Sigmoid colon (tissue), 7 donors: ENCODE data around the gene MEF2B. TPM values are rescaled to one million over a fixed set of nuclear protein-coding genes. Genes with fewer than 3 reads are reported as not detected.

ENCODE experiments used
- DNase-seq: peaks from one replicate; pipeline ENCODE4 v3.0.0-alpha.2; 2019
- H3K27ac ChIP-seq, 4 donors: fragments of 200-600 bp; sonication (generic); one replicate each; pipeline ENCODE4 v1.5.1; 2016 to 2019; ENCODE audit warnings: mild to moderate bottlenecking in 1 of 4
- H3K27me3 ChIP-seq, 3 donors: fragments of 200-600 bp; sonication (generic); one replicate each; pipeline ENCODE4 v1.5.1; 2019; ENCODE audit warnings: mild to moderate bottlenecking in 1 of 3
- H3K36me3 ChIP-seq, 4 donors: fragments of 200-600 bp; sonication (generic); one replicate each; pipeline ENCODE4 v1.5.1; 2016 to 2019
- H3K4me1 ChIP-seq, 4 donors: fragments of 200-600 bp; sonication (generic); one replicate each; pipeline ENCODE4 v1.5.1; 2017 to 2019
- H3K4me3 ChIP-seq, 4 donors: fragments of 200-600 bp; sonication (generic); one replicate each; pipeline ENCODE4 v1.5.1; 2017 to 2019; ENCODE audit warnings: mild to moderate bottlenecking in 2 of 4, moderate library complexity in 1 of 4
- H3K9me3 ChIP-seq, 4 donors: fragments of 200-600 bp in 3 of 4; sonication (generic) in 3 of 4; one replicate each; pipeline versions ENCODE4 v1.5.1 to v1.6.1; 2013 to 2019
- CTCF ChIP-seq, 4 experiments: fragments of 450-650 bp in 3 of 4; fragments of 200-600 bp in 1 of 4; IDR thresholded peaks; one replicate each; pipeline ENCODE4 v1.5.1; 2016 to 2019; ENCODE audit warnings: antibody characterized with exemption in 4 of 4, mild to moderate bottlenecking in 3 of 4, moderate library complexity in 2 of 4
- EP300 ChIP-seq, 4 donors: sonication (generic); formaldehyde crosslinking; IDR thresholded peaks; one replicate each; pipeline ENCODE4 v1.6.1; 2017; ENCODE audit warnings: antibody characterized with exemption in 4 of 4
- POLR2A ChIP-seq, 2 donors: fragments of 450-650 bp; IDR thresholded peaks; one replicate each; pipeline ENCODE4 v1.6.1; 2016; ENCODE audit warnings: antibody characterized with exemption in 2 of 2, mild to moderate bottlenecking in 2 of 2, moderate library complexity in 2 of 2
- POLR2AphosphoS5 ChIP-seq, 4 donors: sonication (generic); formaldehyde crosslinking; IDR thresholded peaks; one replicate each; pipeline ENCODE4 v1.6.1; 2017; ENCODE audit warnings: antibody characterized with exemption in 4 of 4
- WGBS, 2 donors: extraction: QIAGEN DNeasy Blood & Tissue Kit; methylation state at CpG; one replicate each; pipeline ENCODE4 v1.1.7; 2013; 5-methylcytosine and 5-hydroxymethylcytosine counted together
- intact Hi-C: fragments of 100-400 bp; cut with DNase I; formaldehyde crosslinking; loops from one replicate; pipeline ENCODE4 v1.15.1; 2023
- polyA plus RNA-seq, 3 donors: library from polyadenylated mRNA; stranded (reverse); fragments of 200-250 nt; gene quantifications; one replicate each; pipeline ENCODE4 v1.2.3, GENCODE V29; 2013
- total RNA-seq, 4 donors: library from RNA; depleted of rRNA; stranded (reverse); fragments of >200 nt; gene quantifications; one replicate each; pipeline ENCODE4 v1.1.0, GENCODE V29; 2016
- donor health status: healthy with polysubstance abuse.
- donor health status: Bipolar disorder and iron deficiency.
- donor health status: healthy.

The MEF2B gene
- total and polyA plus RNA-seq, 7 donors = 2.2 TPM; not detected in 6

- H3K4me3 ChIP-seq = no peak overlapping the region
- peaks cover 0 to 11% (median 0%) of the 10 kb centered on the region in 4 donors for H3K36me3 ChIP-seq
- no peak for DNase-seq
- no peak overlapping the region for H3K27ac ChIP-seq
- no peaks in the 10 kb centered on the region for H3K9me3 ChIP-seq
- no peaks in the 10 kb centered on the region for H3K27me3 ChIP-seq
- WGBS, 2 donors = 79 to 84% methylated on average over 6 of the region's 6 CpGs
- no peak for TF ChIP-seq POLR2A (IDR thresholded peaks at IDR 0.05)
- no peak for TF ChIP-seq POLR2AphosphoS5 (IDR thresholded peaks at IDR 0.05)
- no peak for TF ChIP-seq EP300 (IDR thresholded peaks at IDR 0.05)
- TF ChIP-seq CTCF (IDR thresholded peaks at IDR 0.05) = no peak
- no peaks in the 10 kb centered on the region for H3K4me1 ChIP-seq
- intact Hi-C loops = no loop called here
Observed at GRCh38 chr19:19157808-19158207, 12.3 kb downstream of the MEF2B start.

- H3K27ac ChIP-seq = no peak overlapping the region
- 75 to 89% methylated on average over 10 of the region's 10 CpGs for WGBS, 2 donors
- H3K36me3 ChIP-seq = peaks cover 0 to 11% (median 0%) of the 10 kb centered on the region in 4 donors
- H3K9me3 ChIP-seq = no peaks in the 10 kb centered on the region
- DNase-seq = no peak
- TF ChIP-seq POLR2AphosphoS5 (IDR thresholded peaks at IDR 0.05) (no peak), POLR2A (IDR thresholded peaks at IDR 0.05) (no peak)
- no peaks in the 10 kb centered on the region for H3K4me1 ChIP-seq
- H3K27me3 ChIP-seq = no peaks in the 10 kb centered on the region
- H3K4me3 ChIP-seq = no peak overlapping the region
- intact Hi-C loops = no loop called here
Observed at GRCh38 chr19:19155495-19156219, 14.4 kb downstream of the MEF2B start.

GRCh38 chr19:19154768-19155494, 15.1 kb downstream of the MEF2B start:
- H3K4me1 ChIP-seq = no peaks in the 10 kb centered on the region
- H3K4me3 ChIP-seq = no peak overlapping the region
- no peak for DNase-seq
- peaks cover 0 to 11% (median 0%) of the 10 kb centered on the region in 4 donors for H3K36me3 ChIP-seq
- no peak overlapping the region for H3K27ac ChIP-seq
- 91 to 96% methylated on average over 6 of the region's 6 CpGs for WGBS, 2 donors
- H3K27me3 ChIP-seq = no peaks in the 10 kb centered on the region
- TF ChIP-seq POLR2AphosphoS5 (IDR thresholded peaks at IDR 0.05) (no peak), POLR2A (IDR thresholded peaks at IDR 0.05) (no peak), CTCF (IDR thresholded peaks at IDR 0.05) (no peak), EP300 (IDR thresholded peaks at IDR 0.05) (no peak)
- intact Hi-C loops = no loop called here
- no peaks in the 10 kb centered on the region for H3K9me3 ChIP-seq

- Histone ChIP-seq H3K27ac (no peak overlapping the region), H3K27me3 (no peaks in the 10 kb centered on the region), H3K4me3 (no peak overlapping the region), H3K9me3 (no peaks in the 10 kb centered on the region), H3K36me3 (peaks cover 0 to 16% (median 7%) of the 10 kb centered on the region in 4 donors), H3K4me1 (no peaks in the 10 kb centered on the region)
- 86 to 88% methylated on average over 13 of the region's 13 CpGs for WGBS, 2 donors
- TF ChIP-seq EP300 (IDR thresholded peaks at IDR 0.05) = no peak
- TF ChIP-seq CTCF (IDR thresholded peaks at IDR 0.05) = no peak
- no peak for TF ChIP-seq POLR2A (IDR thresholded peaks at IDR 0.05)
- TF ChIP-seq POLR2AphosphoS5 (IDR thresholded peaks at IDR 0.05) = no peak
- no peak for DNase-seq
- intact Hi-C loops = no loop called here
Observed at GRCh38 chr19:19152668-19153384, 17.2 kb downstream of the MEF2B start.

- no peak for DNase-seq
- intact Hi-C loops = no loop called here
- WGBS, 2 donors = 70 to 85% methylated on average over 11 of the region's 11 CpGs
- Histone ChIP-seq H3K27me3 (no peaks in the 10 kb centered on the region), H3K4me1 (no peaks in the 10 kb centered on the region), H3K9me3 (no peaks in the 10 kb centered on the region), H3K4me3 (no peak overlapping the region), H3K27ac (no peak overlapping the region), H3K36me3 (peaks cover 0 to 28% (median 6%) of the 10 kb centered on the region in 4 donors)
- TF ChIP-seq POLR2A (IDR thresholded peaks at IDR 0.05) (no peak), POLR2AphosphoS5 (IDR thresholded peaks at IDR 0.05) (no peak), CTCF (IDR thresholded peaks at IDR 0.05) (no peak), EP300 (IDR thresholded peaks at IDR 0.05) (no peak)
Observed at GRCh38 chr19:19151418-19151817, 18.6 kb downstream of the MEF2B start.
